GM21529 (cell line): ENCODE results near the gene ZBTB4.
"Not testable (repeated sequence)": the region's sequence is repeated elsewhere in the genome, so short reads cannot be mapped to it uniquely, and the experiment has no call there.

Experiments
- ATAC-seq: cut with Tn5 transposase; IDR thresholded peaks from one replicate; pipeline ENCODE4 v1.9.1; 2021; ENCODE audit not compliant: unreplicated experiment

The ZBTB4 gene

GRCh38 chr17:7470457-7470973, 8.9 kb downstream of the ZBTB4 start:
- not testable (repeated sequence) for ATAC-seq

- ATAC-seq = not testable (repeated sequence)
Observed at GRCh38 chr17:7469843-7470242, 9.6 kb downstream of the ZBTB4 start.

- ATAC-seq = no peak
Observed at GRCh38 chr17:7468804-7469389, 10.5 kb downstream of the ZBTB4 start.

- ATAC-seq = no peak
Observed at GRCh38 chr17:7468290-7468689, 11.1 kb downstream of the ZBTB4 start.

GRCh38 chr17:7467498-7467897, 11.9 kb downstream of the ZBTB4 start:
- ATAC-seq = no peak

GRCh38 chr17:7466639-7467341, 12.6 kb downstream of the ZBTB4 start:
- no peak for ATAC-seq

GRCh38 chr17:7466318-7466638, 13.2 kb downstream of the ZBTB4 start:
- no peak for ATAC-seq

- ATAC-seq = no peak
Observed at GRCh38 chr17:7465597-7466275, 13.7 kb downstream of the ZBTB4 start.

GRCh38 chr17:7464081-7464480, 15.3 kb downstream of the ZBTB4 start:
- no peak for ATAC-seq

- ATAC-seq = no peak
Observed at GRCh38 chr17:7463372-7463846, 16.0 kb downstream of the ZBTB4 start.

- no peak for ATAC-seq
Observed at GRCh38 chr17:7462474-7463371, 16.7 kb downstream of the ZBTB4 start.

- no peak for ATAC-seq
Observed at GRCh38 chr17:7460850-7461660, 18.4 kb downstream of the ZBTB4 start.

- no peak for ATAC-seq
Observed at GRCh38 chr17:7459961-7460545, 19.4 kb downstream of the ZBTB4 start.

- no peak for ATAC-seq
Observed at GRCh38 chr17:7448461-7448860, 31.0 kb downstream of the ZBTB4 start.

- ATAC-seq = no peak
Observed at GRCh38 chr17:7445619-7445968, 33.8 kb downstream of the ZBTB4 start.

- ATAC-seq = no peak
Observed at GRCh38 chr17:7444682-7445618, 34.5 kb downstream of the ZBTB4 start, which contains the start of gene CHRNB1. TSS of gene CHRNB1 (plus strand) at chr17:7445061. CDS start at chr17:7445128, 67 bp downstream.

- ATAC-seq = no peak
Observed at GRCh38 chr17:7443499-7444485, 35.6 kb downstream of the ZBTB4 start.

- no peak for ATAC-seq
Observed at GRCh38 chr17:7442142-7442541, 37.3 kb downstream of the ZBTB4 start.
